H1 (cell line): ENCODE results near the gene KNOP1. TPM values are rescaled to one million over a fixed set of nuclear protein-coding genes. Genes with fewer than 3 reads are reported as not detected.

Experiments used
- CTCF ChIA-PET: fragments of 300-600 bp; sonication (Branson Sonifier 250); formaldehyde crosslinking; loops from one replicate; lab custom pipeline; 2021; ENCODE audit not compliant: partially characterized antibody; lab: Charles Lee
- POLR2A ChIA-PET: fragments of 300-600 bp; sonication (Branson Sonifier 250); formaldehyde crosslinking; loops from one replicate; lab custom pipeline; 2021; ENCODE audit warnings: inconsistent platforms; ENCODE audit not compliant: partially characterized antibody; lab: Charles Lee
- DNase-seq, 2 experiments: peaks; one replicate each; pipeline versions ENCODE4 v3.0.0 to v3.0.0-alpha.2; 2010 to 2022; ENCODE audit warnings: low spot score in 2 of 2, low read depth in 1 of 2, mixed read lengths in 1 of 2
- FAIRE-seq: peaks from 2 replicates; lab custom pipeline; 2011; peaks lifted over from hg19 to GRCh38; lab: Jason Lieb, UNC
- H2AFZ ChIP-seq: 2 replicates; pipeline ENCODE4 v1.8.1; 2012; ENCODE audit warnings: low read length, inconsistent platforms
- H2AK5ac ChIP-seq: 2 replicates; pipeline ENCODE4 v1.6.1; 2013; ENCODE audit warnings: low read depth, low read length
- H2BK120ac ChIP-seq: replicated peaks from 2 replicates; pipeline ENCODE3; 2013; ENCODE audit warnings: low read depth, low read length, inconsistent platforms
- H2BK12ac ChIP-seq: 2 replicates; pipeline ENCODE4 v1.6.1; 2013; ENCODE audit warnings: low read depth, low read length
- H2BK15ac ChIP-seq: 2 replicates; pipeline ENCODE4 v1.6.1; 2013; ENCODE audit warnings: low read length
- H2BK20ac ChIP-seq: 2 replicates; pipeline ENCODE4 v1.6.1; 2013; ENCODE audit warnings: low read length
- H2BK5ac ChIP-seq: 2 replicates; pipeline ENCODE4 v1.6.1; 2013; ENCODE audit warnings: low read depth, low read length
- H3K14ac ChIP-seq: 2 replicates; pipeline ENCODE4 v1.6.1; 2013; ENCODE audit warnings: inconsistent platforms; ENCODE audit not compliant: insufficient read length
- H3K18ac ChIP-seq: 2 replicates; pipeline ENCODE4 v1.6.1; 2013; ENCODE audit warnings: low read length; ENCODE audit errors: extremely low read depth
- H3K23ac ChIP-seq: 2 replicates; pipeline ENCODE4 v1.6.1; 2013; ENCODE audit warnings: inconsistent platforms; ENCODE audit not compliant: insufficient read length
- H3K23me2 ChIP-seq: 2 replicates; pipeline ENCODE4 v1.6.1; 2013; ENCODE audit warnings: low read depth, low read length
- H3K27ac ChIP-seq: 2 replicates; pipeline ENCODE4 v1.6.1; 2011; ENCODE audit warnings: low read depth, low read length, inconsistent platforms
- H3K27me3 ChIP-seq, 4 experiments: replicated peaks in 1 of 4; 1 replicate in 1 of 4; 2 replicates in 3 of 4; pipeline versions ENCODE4 v1.6.1 to v1.8.1; 2011 to 2013; ENCODE audit warnings: low read length in 3 of 4, mild to moderate bottlenecking in 3 of 4, inconsistent platforms in 2 of 4, mixed read lengths in 2 of 4, moderate library complexity in 1 of 4; ENCODE audit not compliant: control insufficient read depth in 3 of 4, insufficient read depth in 3 of 4; ENCODE audit errors: extremely low read depth in 1 of 4
- H3K36me3 ChIP-seq, 4 experiments: 2 replicates each; pipeline versions ENCODE4 v1.6.1 to v1.8.1; 2011 to 2013; ENCODE audit warnings: mild to moderate bottlenecking in 4 of 4, low read length in 3 of 4, moderate library complexity in 2 of 4, control low read depth in 1 of 4, inconsistent platforms in 1 of 4; ENCODE audit not compliant: insufficient read depth in 4 of 4, control insufficient read depth in 2 of 4
- H3K4ac ChIP-seq: replicated peaks from 2 replicates; pipeline ENCODE3; 2013; ENCODE audit warnings: low read length, low read depth, mixed read lengths, inconsistent platforms; ENCODE audit not compliant: insufficient read length
- H3K4me1 ChIP-seq, 4 experiments: replicated peaks in 1 of 4; 1 replicate in 1 of 4; 2 replicates in 3 of 4; pipeline versions ENCODE4 v1.6.1 to v1.8.1; 2011 to 2013; ENCODE audit warnings: low read length in 3 of 4, inconsistent platforms in 2 of 4, mixed read lengths in 1 of 4; ENCODE audit not compliant: insufficient read depth in 4 of 4, control insufficient read depth in 3 of 4
- H3K4me2 ChIP-seq, 2 experiments: 2 replicates each; pipeline versions ENCODE4 v1.6.1 to v1.8.1; 2011 to 2013; ENCODE audit warnings: low read depth in 2 of 2, low read length in 2 of 2, control low read depth in 1 of 2, inconsistent platforms in 1 of 2, mild to moderate bottlenecking in 1 of 2; ENCODE audit not compliant: insufficient read depth in 1 of 2
- H3K4me3 ChIP-seq, 4 experiments: fragments of 200-600, 300-600 bp in 1 of 4; sonication (generic), shearing (Covaris generic), sonication (Bioruptor Twin) in 1 of 4; 2 replicates each; pipeline versions ENCODE4 v1.5.1 to v1.8.1; 2011 to 2016; ENCODE audit warnings: low read length in 4 of 4, low read depth in 3 of 4, control low read depth in 2 of 4, inconsistent platforms in 2 of 4, mild to moderate bottlenecking in 2 of 4, mixed read lengths in 1 of 4, moderate library complexity in 1 of 4; ENCODE audit not compliant: insufficient read depth in 2 of 4; ENCODE audit errors: extremely low read depth in 1 of 4
- H3K56ac ChIP-seq: replicated peaks from 2 replicates; pipeline ENCODE3; 2013; ENCODE audit warnings: low read depth, mild to moderate bottlenecking, mixed read lengths, low read length, inconsistent platforms; ENCODE audit not compliant: insufficient read length
- H3K79me1 ChIP-seq: 2 replicates; pipeline ENCODE4 v1.6.1; 2013; ENCODE audit warnings: low read depth, low read length, control low read depth
- H3K79me2 ChIP-seq, 2 experiments: 2 replicates each; pipeline versions ENCODE4 v1.6.1 to v1.8.1; 2012 to 2013; ENCODE audit warnings: low read length in 2 of 2, mild to moderate bottlenecking in 2 of 2, inconsistent platforms in 1 of 2; ENCODE audit not compliant: insufficient read depth in 2 of 2, control insufficient read depth in 1 of 2
- H3K9ac ChIP-seq, 4 experiments: replicated peaks in 1 of 4; 1 replicate in 1 of 4; 2 replicates in 3 of 4; pipeline versions ENCODE4 v1.6.1 to v1.8.1; 2011 to 2013; ENCODE audit warnings: low read depth in 3 of 4, low read length in 3 of 4, control low read depth in 2 of 4, mild to moderate bottlenecking in 2 of 4, moderate library complexity in 2 of 4, inconsistent platforms in 1 of 4; ENCODE audit errors: extremely low read depth in 1 of 4
- H3K9me3 ChIP-seq, 2 experiments: 2 replicates each; pipeline versions ENCODE4 v1.6.1 to v1.8.1; 2012 to 2013; ENCODE audit warnings: mild to moderate bottlenecking in 2 of 2, moderate library complexity in 2 of 2, control low read depth in 1 of 2, inconsistent platforms in 1 of 2, low read depth in 1 of 2, low read length in 1 of 2, mixed read lengths in 1 of 2; ENCODE audit not compliant: insufficient read depth in 2 of 2
- H4K20me1 ChIP-seq, 2 experiments: replicated peaks in 1 of 2; 2 replicates each; pipeline versions ENCODE3 to v1.8.1; 2011 to 2013; ENCODE audit warnings: inconsistent platforms in 2 of 2, low read length in 2 of 2, mild to moderate bottlenecking in 1 of 2; ENCODE audit not compliant: insufficient read depth in 2 of 2, control insufficient read depth in 1 of 2
- H4K5ac ChIP-seq: 2 replicates; pipeline ENCODE4 v1.6.1; 2013; ENCODE audit warnings: low read length, low read depth, mixed read lengths, inconsistent platforms; ENCODE audit not compliant: insufficient read length
- H4K8ac ChIP-seq: 2 replicates; pipeline ENCODE4 v1.8.0; 2013; ENCODE audit warnings: mild to moderate bottlenecking, moderate library complexity, low read length, inconsistent platforms; ENCODE audit not compliant: insufficient read depth; ENCODE audit errors: extremely low read depth
- H4K91ac ChIP-seq: replicated peaks from 2 replicates; pipeline ENCODE3; 2013; ENCODE audit warnings: low read length, mixed read lengths, inconsistent platforms; ENCODE audit not compliant: insufficient read length
- ATF3 ChIP-seq: IDR thresholded peaks from 2 replicates; pipeline ENCODE4 v1.6.1; 2011; ENCODE audit warnings: low read depth, mild to moderate bottlenecking, low read length; ENCODE audit not compliant: insufficient read depth
- CREB1 ChIP-seq: IDR thresholded peaks from 2 replicates; pipeline ENCODE4 v1.6.1; 2012; ENCODE audit warnings: inconsistent platforms
- NANOG ChIP-seq: IDR thresholded peaks from 2 replicates; pipeline ENCODE4 v1.6.1; 2011; ENCODE audit warnings: low read length, low read depth, mild to moderate bottlenecking, inconsistent platforms; ENCODE audit not compliant: insufficient read depth, poor library complexity, severe bottlenecking
- PHF8 ChIP-seq: fragments of 200-600 bp; sonication (generic); conservative IDR thresholded peaks from 2 replicates; pipeline ENCODE4 v1.7.1; 2012; ENCODE audit warnings: low read depth, mild to moderate bottlenecking, inconsistent platforms, low read length, moderate library complexity
- ZNF274 ChIP-seq: IDR thresholded peaks from 2 replicates; pipeline ENCODE4 v1.7.0; 2012; ENCODE audit warnings: low read length, borderline replicate concordance; ENCODE audit errors: extremely low read depth
- WGBS, 2 experiments: shearing (Covaris generic) in 1 of 2; methylation state at CpG; one replicate each; pipeline versions ENCODE4 v1.1.6 to v1.1.7; 2013 to 2015; ENCODE audit warnings: low lambda C conversion rate in 2 of 2, mixed read lengths in 2 of 2, inconsistent platforms in 1 of 2, low coverage in 1 of 2, missing lambda C conversion rate in 1 of 2; ENCODE audit not compliant: insufficient replicate concordance in 2 of 2, insufficient coverage in 1 of 2, insufficient read length in 1 of 2; ENCODE audit errors: extremely low coverage in 1 of 2, missing lambda C conversion rate in 1 of 2; 5-methylcytosine and 5-hydroxymethylcytosine counted together
- polyA plus RNA-seq, 7 experiments: library from polyadenylated mRNA; depleted of rRNA in 3 of 7; stranded (reverse) in 5 of 7; unstranded in 2 of 7; fragments of >200 nt in 5 of 7; fragments of 200-250 nt in 2 of 7; gene quantifications; 1 replicate in 5 of 7; 2 replicates in 1 of 7; 4 replicates in 1 of 7; pipeline versions ENCODE4 v1.2.1 to v1.2.3, GENCODE V29; 2011 to 2013; ENCODE audit warnings: missing spikeins in 2 of 7, mixed read lengths in 2 of 7
- total RNA-seq: library from RNA; stranded (reverse); fragmentation: NEBNext Ultra II Directional; extraction: Animal tissue kit (Norgen Biotek cat#: 25700); gene quantifications from 2 replicates; pipeline ENCODE4 v1.2.1, GENCODE V29; 2021
- TF ChIP-seq, protein P1 (sequence below), 3 experiments: IDR thresholded peaks; 1 replicate in 2 of 3; 2 replicates in 1 of 3; pipeline versions ENCODE4 v1.5.1 to v1.6.1; 2011; ENCODE audit warnings: low read length in 3 of 3, mild to moderate bottlenecking in 3 of 3, inconsistent platforms in 2 of 3, low read depth in 1 of 3, moderate library complexity in 1 of 3; ENCODE audit not compliant: insufficient read depth in 1 of 3; ENCODE audit errors: control extremely low read depth in 1 of 3

The KNOP1 gene
- total and polyA plus RNA-seq, 2 of the 8 experiments (the other 6 are each of a cell fraction or from before 2014, with no cell fraction given) = 21.6 to 87.9 TPM

DNA sequence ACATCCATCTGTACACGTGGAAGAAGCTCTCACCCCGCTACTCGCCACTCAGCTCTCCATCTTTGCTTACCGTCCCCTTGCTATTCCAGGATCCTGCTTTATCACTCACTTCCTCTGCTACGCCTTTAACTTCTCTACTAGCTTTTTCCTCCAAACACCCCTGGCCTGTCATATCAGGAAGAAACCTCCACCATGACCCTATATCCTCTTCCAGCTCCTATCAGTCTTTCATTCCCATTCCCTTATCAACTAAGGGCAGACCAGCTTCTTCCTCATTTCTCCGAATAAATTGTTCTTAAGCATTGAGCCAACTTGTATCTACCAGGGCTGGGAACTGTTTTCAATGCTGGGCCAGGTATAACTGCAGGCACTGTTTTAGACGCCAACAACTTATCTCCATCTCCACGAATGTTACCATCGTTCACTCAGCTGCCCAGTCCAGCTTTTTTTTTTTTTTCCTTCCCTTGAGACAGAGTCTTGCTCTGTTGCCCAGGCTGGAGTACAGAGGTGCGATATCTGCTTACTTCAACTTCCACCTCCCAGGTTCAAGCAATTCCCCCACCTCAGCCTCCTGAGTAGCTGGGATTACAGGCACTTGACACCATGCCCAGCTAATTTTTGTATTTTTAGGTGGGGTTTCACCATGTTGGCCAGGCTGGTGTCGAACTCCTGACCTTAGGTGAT is 4.4 kb upstream of the KNOP1 start:
- Histone ChIP-seq H4K5ac (no peak overlapping the region), H3K79me2 (peaks cover 5 to 24% of the 10 kb centered on the region in 2 experiments), H2AFZ (no peak overlapping the region), H3K79me1 (no peaks in the 10 kb centered on the region; the same call in 1 of the 2 replicates), H3K4ac (no peak overlapping the region), H3K56ac (no peak overlapping the region), H4K91ac (no peak overlapping the region), H3K27me3 (no peaks in the 10 kb centered on the region), H2BK120ac (no peak overlapping the region), H3K23me2 (peaks cover 5% of the 10 kb centered on the region), H4K8ac (no peak overlapping the region; the same call in 1 of the 2 replicates), H3K9me3 (no peaks in the 10 kb centered on the region), H4K20me1 (no peaks in the 10 kb centered on the region), H3K4me2 (no peak overlapping the region), H2AK5ac (peak overlapping the region; percentile 7), H2BK5ac (no peak overlapping the region), H3K14ac (no peak overlapping the region), H3K23ac (no peak overlapping the region), H3K4me1 (peaks cover 0 to 6% (median 4%) of the 10 kb centered on the region in 4 experiments; a peak in 5 of 7 replicates), H3K27ac (no peak overlapping the region), H3K9ac (no peak overlapping the region), H2BK15ac (no peak overlapping the region), H2BK12ac (0 out of 2 replicates have a peak overlapping the region, but pooled peaks have one; percentile 3), H3K18ac (no peak overlapping the region), H2BK20ac (no peak overlapping the region), H3K4me3 (no peak overlapping the region), H3K36me3 (no peaks in the 10 kb centered on the region)
- DNase-seq (no peak), FAIRE-seq (no peak)
- TF ChIP-seq NANOG (no peak), ATF3 (no peak), PHF8 (no peak), CREB1 (no peak), ZNF274 (no peak)
- TF ChIP-seq, protein P1, sequence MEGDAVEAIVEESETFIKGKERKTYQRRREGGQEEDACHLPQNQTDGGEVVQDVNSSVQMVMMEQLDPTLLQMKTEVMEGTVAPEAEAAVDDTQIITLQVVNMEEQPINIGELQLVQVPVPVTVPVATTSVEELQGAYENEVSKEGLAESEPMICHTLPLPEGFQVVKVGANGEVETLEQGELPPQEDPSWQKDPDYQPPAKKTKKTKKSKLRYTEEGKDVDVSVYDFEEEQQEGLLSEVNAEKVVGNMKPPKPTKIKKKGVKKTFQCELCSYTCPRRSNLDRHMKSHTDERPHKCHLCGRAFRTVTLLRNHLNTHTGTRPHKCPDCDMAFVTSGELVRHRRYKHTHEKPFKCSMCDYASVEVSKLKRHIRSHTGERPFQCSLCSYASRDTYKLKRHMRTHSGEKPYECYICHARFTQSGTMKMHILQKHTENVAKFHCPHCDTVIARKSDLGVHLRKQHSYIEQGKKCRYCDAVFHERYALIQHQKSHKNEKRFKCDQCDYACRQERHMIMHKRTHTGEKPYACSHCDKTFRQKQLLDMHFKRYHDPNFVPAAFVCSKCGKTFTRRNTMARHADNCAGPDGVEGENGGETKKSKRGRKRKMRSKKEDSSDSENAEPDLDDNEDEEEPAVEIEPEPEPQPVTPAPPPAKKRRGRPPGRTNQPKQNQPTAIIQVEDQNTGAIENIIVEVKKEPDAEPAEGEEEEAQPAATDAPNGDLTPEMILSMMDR (IDR thresholded peaks at IDR 0.05; ENCODE audit: control extremely low read depth in 1 of 3, insufficient read depth in 1 of 3, low read depth in 1 of 3, low read length in 3 of 3) = no peak
- WGBS, 2 experiments = 88% methylated on average over 10 of the region's 11 CpGs; no CpG with 5 or more reads in 1 of the 2 experiments
- CTCF ChIA-PET = interaction anchor here (0.6 to 1.5 kb wide), 8 partner anchors 9 to 187 kb away, joined by 3 to 4 read pairs (median 3); no protein-coding TSS in a partner anchor
- POLR2A ChIA-PET = interaction anchor here (0.7 to 1.9 kb wide), 8 partner anchors 8 to 167 kb away, joined by 3 to 5 read pairs (median 3); partner anchors contain the start of gene VPS35L
